HUES64 (cell line): ENCODE measurements around the gene SUSD6.
"Not testable (repeated sequence)": the region's sequence is repeated elsewhere in the genome, so short reads cannot be mapped to it uniquely, and the experiment has no call there.

Experiments used
- H3K27ac ChIP-seq: 2 replicates; pipeline ENCODE4 v1.7.0; 2013; ENCODE audit warnings: low read depth, low read length, inconsistent platforms
- H3K27me3 ChIP-seq: 2 replicates; pipeline ENCODE4 v1.6.1; 2013; ENCODE audit warnings: mild to moderate bottlenecking, low read length; ENCODE audit not compliant: insufficient read depth
- H3K36me3 ChIP-seq: 2 replicates; pipeline ENCODE4 v1.6.1; 2013; ENCODE audit warnings: mild to moderate bottlenecking, low read length; ENCODE audit not compliant: insufficient read depth
- H3K4me1 ChIP-seq: 2 replicates; pipeline ENCODE4 v1.6.1; 2013; ENCODE audit warnings: mild to moderate bottlenecking, low read length, moderate library complexity; ENCODE audit not compliant: insufficient read depth
- H3K4me3 ChIP-seq: 2 replicates; pipeline ENCODE4 v1.5.1; 2013; ENCODE audit warnings: mild to moderate bottlenecking, low read length, moderate library complexity
- H3K9ac ChIP-seq: 2 replicates; pipeline ENCODE4 v1.6.1; 2013; ENCODE audit warnings: mild to moderate bottlenecking, low read depth, low read length
- H3K9me3 ChIP-seq: 2 replicates; pipeline ENCODE4 v1.6.1; 2013; ENCODE audit warnings: low read depth, low read length; ENCODE audit not compliant: insufficient read depth
- WGBS: fragments of 150-250, 120-280 bp; methylation state at CpG from one replicate; pipeline ENCODE4 v1.1.7; 2013; ENCODE audit warnings: missing lambda C conversion rate; 5-methylcytosine and 5-hydroxymethylcytosine counted together

The SUSD6 gene

DNA sequence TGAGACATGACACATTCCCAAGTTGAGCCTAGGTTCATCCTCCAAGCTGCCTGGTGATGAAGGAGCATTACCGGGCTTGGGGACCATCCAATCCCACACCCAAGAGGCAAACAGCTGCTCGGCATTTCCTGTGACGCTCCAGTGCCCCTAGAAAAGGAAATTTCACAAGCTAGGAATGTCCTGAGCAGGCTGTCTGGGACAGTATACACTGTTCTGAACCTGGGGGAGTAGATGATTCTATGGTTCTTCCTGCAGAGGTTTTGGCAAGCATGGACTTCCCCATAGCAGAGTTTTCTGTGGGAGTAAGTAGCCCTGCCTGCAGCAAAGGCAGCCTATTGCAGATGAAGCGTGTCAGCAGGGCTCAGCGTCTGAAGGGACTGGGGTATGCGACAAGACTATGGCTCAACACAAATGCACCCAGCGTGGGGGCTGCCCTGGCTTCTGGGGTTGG, 108.1 kb downstream of the SUSD6 start:
- Histone ChIP-seq H3K9me3 (no peaks in the 10 kb centered on the region), H3K9ac (no peak overlapping the region), H3K27me3 (no peaks in the 10 kb centered on the region), H3K4me1 (peaks cover 8% of the 10 kb centered on the region), H3K27ac (no peak overlapping the region), H3K36me3 (no peaks in the 10 kb centered on the region), H3K4me3 (no peak overlapping the region)
- 56% methylated on average over 7 of the region's 7 CpGs for WGBS

DNA sequence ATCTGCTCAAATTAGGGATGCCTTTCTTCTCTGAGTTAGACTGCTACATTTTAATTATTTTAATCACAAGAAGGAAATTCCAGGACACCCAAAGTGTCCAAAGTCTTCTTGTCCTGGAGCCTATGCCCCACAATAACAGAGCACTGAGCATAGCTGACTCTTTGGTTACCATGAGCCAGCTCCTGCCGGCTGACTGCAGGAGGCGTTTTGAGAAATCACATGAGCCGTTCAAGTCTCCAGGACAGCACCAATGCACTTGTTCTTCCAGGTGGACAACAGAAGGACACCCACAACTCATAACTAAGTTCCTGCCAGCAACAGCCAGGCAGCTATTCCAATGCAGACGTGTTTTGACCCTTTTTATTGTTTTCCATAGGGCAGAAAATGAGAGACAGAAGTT, 109.5 kb downstream of the SUSD6 start:
- no peak overlapping the region for H3K9ac ChIP-seq
- peaks cover 5% of the 10 kb centered on the region for H3K27me3 ChIP-seq
- H3K4me1 ChIP-seq: peaks cover 5% of the 10 kb centered on the region; the same call in 1 of the 2 replicates
- no peak overlapping the region for H3K27ac ChIP-seq
- H3K36me3 ChIP-seq: no peaks in the 10 kb centered on the region
- no peak overlapping the region for H3K4me3 ChIP-seq
- no peaks in the 10 kb centered on the region for H3K9me3 ChIP-seq
- 78% methylated on average over 4 of the region's 4 CpGs for WGBS

DNA sequence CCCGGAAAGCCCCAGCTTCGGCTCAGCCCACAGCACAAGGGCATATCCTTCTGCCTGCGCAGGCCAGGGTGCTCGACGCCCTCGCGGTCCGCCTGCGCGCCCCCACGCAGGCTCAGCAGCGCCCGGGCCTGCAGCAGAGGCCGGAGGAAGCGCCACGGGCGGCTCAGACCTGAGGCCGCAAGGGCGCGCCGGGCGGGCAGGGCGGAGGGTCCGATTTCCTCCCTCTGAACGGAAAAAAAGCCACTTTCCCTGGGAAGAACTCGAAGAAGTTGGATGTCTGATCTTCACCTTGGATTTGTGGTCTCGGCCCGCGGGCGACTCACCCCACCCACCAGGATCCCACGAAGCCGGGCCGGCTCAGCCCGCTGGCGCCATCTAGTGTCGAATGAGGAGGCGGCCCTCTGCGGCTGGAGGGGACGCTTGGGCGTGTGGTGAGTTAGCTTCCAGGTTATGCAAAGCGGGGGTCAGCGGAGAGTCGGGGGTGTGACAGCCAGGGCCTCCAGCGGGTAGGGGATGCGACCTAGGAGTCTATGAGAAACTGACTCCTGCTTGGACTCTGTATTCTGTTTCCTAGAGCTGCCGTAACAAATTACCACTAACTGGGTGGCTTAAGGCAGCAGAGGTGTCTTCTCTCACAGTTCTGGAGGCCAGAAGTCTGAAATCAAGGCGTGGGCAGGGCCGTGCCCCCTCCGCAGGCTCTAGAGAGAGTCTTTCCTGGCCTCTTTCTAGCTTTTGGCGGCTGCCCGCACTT, 115.5 kb downstream of the SUSD6 start:
- Histone ChIP-seq H3K4me3 (peak overlapping the region; percentile 47), H3K9ac (peak overlapping the region; percentile 52), H3K36me3 (no peaks in the 10 kb centered on the region), H3K27ac (no peak overlapping the region), H3K27me3 (peaks cover 15% of the 10 kb centered on the region), H3K9me3 (no peaks in the 10 kb centered on the region), H3K4me1 (no peaks in the 10 kb centered on the region)
- WGBS: 17% methylated on average over 51 of the region's 51 CpGs

DNA sequence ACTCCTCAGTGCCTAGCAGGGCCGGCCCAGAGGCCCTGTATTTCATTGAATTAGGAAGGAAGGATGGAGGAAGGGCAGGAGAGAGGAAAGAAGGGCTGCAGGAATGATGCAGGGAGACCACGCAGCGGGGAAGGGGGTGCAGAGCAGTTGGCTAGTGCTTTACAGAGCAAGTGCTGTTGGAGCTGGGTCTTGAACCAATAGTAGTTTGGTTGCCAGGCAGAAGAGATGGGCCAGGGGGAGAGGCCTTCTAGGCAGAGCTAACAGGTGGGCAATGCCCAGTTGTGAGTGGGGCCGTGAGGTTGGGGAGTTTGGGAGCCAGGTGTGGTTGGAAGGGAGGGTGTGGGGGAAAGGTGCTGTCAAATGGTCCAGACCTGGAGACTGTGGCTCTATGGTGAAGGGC, 116.5 kb downstream of the SUSD6 start:
- Histone ChIP-seq H3K27ac (no peak overlapping the region), H3K9ac (no peak overlapping the region), H3K9me3 (no peaks in the 10 kb centered on the region), H3K4me1 (no peaks in the 10 kb centered on the region), H3K4me3 (no peak overlapping the region), H3K36me3 (no peaks in the 10 kb centered on the region), H3K27me3 (peaks cover 15% of the 10 kb centered on the region)
- 90% methylated on average over 4 of the region's 4 CpGs for WGBS

DNA sequence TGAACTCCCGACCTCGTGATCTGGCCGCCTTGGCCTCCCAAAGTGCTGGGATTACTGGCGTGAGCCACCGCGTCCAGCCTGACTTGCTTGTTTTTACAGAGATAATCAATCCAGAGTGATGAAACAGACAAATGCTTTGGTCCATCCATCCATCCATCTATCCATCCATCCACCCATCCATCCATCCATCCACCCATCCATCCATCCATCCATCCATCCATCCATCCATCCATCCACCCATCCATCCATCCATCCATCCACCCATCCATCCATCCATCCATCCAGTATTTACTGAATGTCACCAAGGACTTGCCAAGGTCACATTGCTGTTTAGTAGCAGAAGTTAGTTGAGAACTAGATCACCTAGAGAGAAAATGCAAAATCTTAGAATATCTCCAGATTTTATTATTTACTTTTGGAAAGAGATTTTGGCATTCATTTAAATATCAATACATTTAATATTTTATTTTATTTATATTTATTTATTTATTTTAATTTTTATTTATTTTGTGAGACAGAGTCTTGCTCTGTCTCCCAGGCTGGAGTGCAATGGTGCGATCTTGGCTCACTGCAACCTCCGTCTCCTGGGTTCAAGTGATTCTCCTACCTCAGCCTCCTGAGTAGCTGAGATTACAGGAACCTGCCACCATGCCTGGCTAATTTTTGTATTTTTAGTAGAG, 120.7 kb downstream of the SUSD6 start:
- WGBS: 86% methylated on average over 8 of the region's 8 CpGs
- H3K4me1 ChIP-seq, H3K27ac ChIP-seq, H3K36me3 ChIP-seq, H3K9ac ChIP-seq, H3K27me3 ChIP-seq, H3K9me3 ChIP-seq, H3K4me3 ChIP-seq: not testable (repeated sequence)

DNA sequence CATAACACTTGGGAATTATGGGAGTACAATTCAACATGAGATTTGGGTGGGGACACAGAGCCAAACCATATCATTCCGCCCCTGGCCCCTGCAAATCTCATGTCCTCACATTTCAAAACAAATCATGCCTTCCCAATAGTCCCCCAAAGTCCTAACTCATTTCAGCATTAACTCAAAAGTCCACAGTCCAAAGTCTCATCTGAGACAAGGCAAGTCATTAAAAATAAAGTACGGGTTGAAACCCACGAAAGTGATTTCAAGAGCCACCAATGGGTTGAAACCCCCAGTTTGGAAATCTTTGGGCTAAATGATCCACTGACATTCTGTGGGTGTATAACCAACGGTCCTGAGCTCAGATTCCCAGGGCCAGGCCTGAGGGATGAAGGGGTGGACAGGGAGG, 125.0 kb downstream of the SUSD6 start:
- not testable (repeated sequence) for H3K4me1 ChIP-seq, H3K27ac ChIP-seq, H3K36me3 ChIP-seq, H3K9me3 ChIP-seq, H3K4me3 ChIP-seq, H3K9ac ChIP-seq, H3K27me3 ChIP-seq
- 88% methylated on average over 4 of the region's 4 CpGs for WGBS

DNA sequence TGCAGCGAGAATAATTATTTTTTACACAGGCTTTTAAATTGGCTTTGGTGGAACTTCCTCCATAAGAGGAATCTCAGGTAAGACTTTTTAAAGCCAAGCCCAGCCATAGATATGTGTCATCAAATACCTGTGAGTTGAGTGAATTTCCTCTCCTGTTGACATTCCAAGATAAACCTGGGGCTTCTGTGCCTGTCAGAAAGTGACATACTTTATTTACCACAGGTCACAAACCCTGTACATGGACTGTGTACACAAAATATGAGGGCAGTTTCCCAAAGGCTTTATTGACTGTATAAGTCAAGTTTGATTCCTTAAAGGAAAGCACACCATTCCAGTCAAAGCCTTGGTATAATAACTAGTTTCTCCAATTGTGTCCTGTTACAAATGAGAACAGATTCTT, 129.7 kb downstream of the SUSD6 start:
- 100% methylated on average over 1 of the region's 1 CpG for WGBS
- peaks cover 38% of the 10 kb centered on the region for H3K9me3 ChIP-seq
- no peak overlapping the region for H3K4me3 ChIP-seq
- H3K27me3 ChIP-seq: no peaks in the 10 kb centered on the region
- H3K4me1 ChIP-seq: no peaks in the 10 kb centered on the region
- no peaks in the 10 kb centered on the region for H3K36me3 ChIP-seq
- H3K9ac ChIP-seq: no peak overlapping the region
- H3K27ac ChIP-seq: no peak overlapping the region

DNA sequence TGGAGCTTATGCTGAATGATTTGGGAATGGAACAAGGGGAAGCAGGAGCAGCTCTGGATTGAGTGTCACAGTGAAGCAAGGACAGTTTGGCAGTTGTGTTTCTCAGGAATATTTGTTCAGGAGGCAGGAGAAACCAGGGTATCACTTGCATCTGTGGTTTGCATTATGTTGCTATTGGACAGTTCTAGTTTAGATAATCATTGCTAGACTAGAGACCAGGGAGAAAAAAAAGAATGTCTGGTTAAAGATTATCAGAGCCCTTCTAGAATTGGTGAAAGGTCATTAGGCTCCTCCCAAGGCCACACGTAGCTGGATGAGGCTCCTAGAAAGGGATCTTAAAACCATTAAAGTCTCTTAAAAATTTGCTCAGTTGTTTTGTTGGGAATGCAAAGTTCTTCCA, 138.6 kb downstream of the SUSD6 start:
- no peak overlapping the region for H3K9ac ChIP-seq
- no peaks in the 10 kb centered on the region for H3K27me3 ChIP-seq
- H3K27ac ChIP-seq: no peak overlapping the region
- H3K9me3 ChIP-seq: peaks cover 5% of the 10 kb centered on the region; the same call in 1 of the 2 replicates
- H3K4me3 ChIP-seq: no peak overlapping the region
- H3K4me1 ChIP-seq: no peaks in the 10 kb centered on the region
- no peaks in the 10 kb centered on the region for H3K36me3 ChIP-seq
- WGBS: 88% methylated on average over 1 of the region's 1 CpG

DNA sequence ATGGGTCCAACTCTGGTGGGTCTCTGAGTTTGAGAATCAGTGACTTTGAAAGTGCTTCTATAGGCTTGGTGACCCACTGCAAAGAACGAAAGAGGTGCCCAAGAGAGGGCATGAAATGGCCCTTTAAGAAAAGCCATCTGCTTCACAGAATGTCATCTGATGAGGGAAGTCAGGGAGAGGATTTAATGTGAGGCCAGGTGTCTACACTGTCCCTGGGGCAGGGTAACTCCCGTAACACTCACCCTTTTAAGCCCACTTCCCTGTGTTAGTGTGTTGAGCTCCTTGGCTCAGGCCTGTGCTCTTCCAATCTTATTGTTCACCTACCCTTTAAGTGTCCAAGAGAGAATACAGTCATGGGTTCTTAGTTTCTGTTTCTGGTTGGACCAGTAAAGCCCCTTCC, 139.1 kb downstream of the SUSD6 start:
- Histone ChIP-seq H3K27me3 (no peaks in the 10 kb centered on the region), H3K36me3 (no peaks in the 10 kb centered on the region), H3K27ac (no peak overlapping the region), H3K4me1 (no peaks in the 10 kb centered on the region), H3K9ac (no peak overlapping the region), H3K4me3 (no peak overlapping the region), H3K9me3 (0 out of 2 replicates have a peak, but pooled peaks cover 3% of the 10 kb centered on the region)
- WGBS: 99% methylated on average over 2 of the region's 2 CpGs

DNA sequence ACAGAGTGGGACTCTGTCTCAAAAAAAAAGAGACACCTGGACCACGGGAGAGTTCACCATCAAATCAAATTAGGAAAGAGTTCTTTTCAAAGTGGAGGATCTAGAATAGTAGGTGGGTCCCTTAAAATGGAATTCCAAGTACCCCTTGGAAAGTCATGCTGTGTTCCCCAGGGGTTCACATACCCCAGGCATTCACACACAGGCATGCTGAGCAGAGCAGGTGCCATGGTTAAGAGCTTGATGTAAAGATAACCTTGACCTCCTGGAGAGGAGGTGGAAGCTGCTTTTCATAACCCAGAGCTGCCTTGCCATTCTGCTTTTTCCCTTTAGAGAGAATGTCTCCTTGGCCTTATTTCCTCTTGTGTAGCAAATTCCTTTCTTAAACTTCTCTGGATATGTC, 141.4 kb downstream of the SUSD6 start:
- H3K27me3 ChIP-seq: no peaks in the 10 kb centered on the region
- H3K9me3 ChIP-seq: no peaks in the 10 kb centered on the region
- no peak overlapping the region for H3K9ac ChIP-seq
- no peaks in the 10 kb centered on the region for H3K36me3 ChIP-seq
- H3K4me1 ChIP-seq: no peaks in the 10 kb centered on the region
- 50% methylated on average over 1 of the region's 1 CpG for WGBS
- no peak overlapping the region for H3K27ac ChIP-seq
- no peak overlapping the region for H3K4me3 ChIP-seq

DNA sequence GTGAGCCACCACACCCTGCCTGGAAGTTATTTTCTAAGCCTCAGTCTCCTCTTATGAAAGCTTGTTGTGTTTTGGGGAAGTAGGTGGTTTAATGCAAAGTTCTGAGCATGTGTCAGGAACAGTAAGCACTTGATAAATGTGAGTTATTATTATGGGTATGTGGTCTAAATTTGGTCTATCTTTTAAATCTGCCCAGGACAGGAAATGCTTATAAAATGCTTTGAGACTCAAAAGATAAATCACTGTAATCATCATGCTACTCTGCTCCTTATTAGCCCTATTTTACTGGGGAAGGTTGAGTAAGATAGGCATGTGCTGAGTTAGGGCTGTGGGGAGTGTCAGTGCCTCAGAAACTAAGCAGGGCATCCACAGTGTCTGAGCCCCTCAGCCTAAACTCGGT, 142.5 kb downstream of the SUSD6 start:
- Histone ChIP-seq H3K27me3 (no peaks in the 10 kb centered on the region), H3K9ac (no peak overlapping the region), H3K4me1 (no peaks in the 10 kb centered on the region), H3K27ac (no peak overlapping the region), H3K9me3 (no peaks in the 10 kb centered on the region), H3K36me3 (no peaks in the 10 kb centered on the region), H3K4me3 (no peak overlapping the region)
- 89% methylated on average over 1 of the region's 1 CpG for WGBS
